Endothelial cell of umbilical vein (primary cell): Measurements from ENCODE around the gene PSG5. TPM values are rescaled to one million over a fixed set of nuclear protein-coding genes. Genes with fewer than 3 reads are reported as not detected.
"Not testable (repeated sequence)": the region's sequence is repeated elsewhere in the genome, so short reads cannot be mapped to it uniquely, and the experiment has no call there.

Experiments used
- BruUV-seq: library from RNA; stranded (reverse); fragments of 400-500 nt; replicated peaks from 2 replicates; lab custom pipeline; 2021; lab: Mats Ljungman, UMichigan
- CTCF ChIA-PET: fragments of 300-600, 350-600 bp; sonication (Branson Sonifier 250); formaldehyde crosslinking; loops from one replicate; lab custom pipeline; 2021; ENCODE audit warnings: antibody characterized with exemption, inconsistent platforms; lab: Charles Lee
- POLR2A ChIA-PET: fragments of 300-600, 350-600 bp; sonication (Branson Sonifier 250); formaldehyde crosslinking; loops from one replicate; lab custom pipeline; 2021; ENCODE audit warnings: antibody characterized with exemption, inconsistent platforms; lab: Charles Lee
- DNase-seq: peaks from one replicate; pipeline ENCODE4 v3.0.0-alpha.2; 2011; ENCODE audit warnings: low read depth, low spot score
- FAIRE-seq: peaks from 2 replicates; lab custom pipeline; 2011; peaks lifted over from hg19 to GRCh38; lab: Jason Lieb, UNC
- H2AFZ ChIP-seq: 2 replicates; pipeline ENCODE4 v1.6.0; 2012; ENCODE audit warnings: low read depth, low read length, control low read depth, inconsistent platforms
- H3K27ac ChIP-seq: 2 replicates; pipeline ENCODE4 v1.5.1; 2011; ENCODE audit warnings: low read depth, mild to moderate bottlenecking, control low read depth, low read length, moderate library complexity; ENCODE audit not compliant: insufficient read depth
- H3K27me3 ChIP-seq, 2 experiments: 2 replicates each; pipeline versions ENCODE4 v1.6.0 to v1.6.1; 2011; ENCODE audit warnings: low read length in 2 of 2, mixed read lengths in 1 of 2; ENCODE audit not compliant: control insufficient read depth in 2 of 2, insufficient read depth in 2 of 2
- H3K36me3 ChIP-seq, 2 experiments: 2 replicates in 1 of 2; 3 replicates in 1 of 2; pipeline ENCODE4 v1.5.1; 2011; ENCODE audit warnings: low read length in 2 of 2, mild to moderate bottlenecking in 1 of 2, moderate library complexity in 1 of 2; ENCODE audit not compliant: control insufficient read depth in 2 of 2, insufficient read depth in 2 of 2; ENCODE audit errors: extremely low read depth in 1 of 2
- H3K4me1 ChIP-seq: 3 replicates; pipeline ENCODE4 v1.5.1; 2011; ENCODE audit warnings: mild to moderate bottlenecking, low read length; ENCODE audit not compliant: control insufficient read depth, insufficient read depth; ENCODE audit errors: extremely low read depth
- H3K4me2 ChIP-seq: 2 replicates; pipeline ENCODE4 v1.6.1; 2011; ENCODE audit warnings: low read length, control low read depth, mixed read lengths; ENCODE audit not compliant: insufficient read depth
- H3K4me3 ChIP-seq, 3 experiments: fragments of 200-600 bp in 1 of 3; sonication (generic), shearing (Covaris generic) in 1 of 3; replicated peaks in 1 of 3; 2 replicates each; pipeline ENCODE4 v1.5.1; 2011 to 2016; ENCODE audit warnings: control low read depth in 3 of 3, low read length in 3 of 3, mild to moderate bottlenecking in 2 of 3, inconsistent platforms in 1 of 3, low read depth in 1 of 3, moderate library complexity in 1 of 3; ENCODE audit not compliant: insufficient read depth in 1 of 3
- H3K79me2 ChIP-seq: 2 replicates; pipeline ENCODE4 v1.6.0; 2012; ENCODE audit warnings: low read length, inconsistent platforms; ENCODE audit not compliant: control insufficient read depth, insufficient read depth
- H3K9ac ChIP-seq: replicated peaks from 2 replicates; pipeline ENCODE3; 2011; ENCODE audit warnings: low read length, control low read depth; ENCODE audit not compliant: insufficient read depth; ENCODE audit errors: extremely low read depth
- H3K9me1 ChIP-seq: replicated peaks from 3 replicates; pipeline ENCODE4 v1.6.0; 2011; ENCODE audit warnings: mild to moderate bottlenecking, low read length; ENCODE audit not compliant: control insufficient read depth, insufficient read depth; ENCODE audit errors: extremely low read depth
- H3K9me3 ChIP-seq: replicated peaks from 2 replicates; pipeline ENCODE4 v1.5.1; 2012; ENCODE audit warnings: low read length, inconsistent platforms; ENCODE audit not compliant: control insufficient read depth, insufficient read depth
- H4K20me1 ChIP-seq: replicated peaks from 2 replicates; pipeline ENCODE3; 2011; ENCODE audit warnings: mild to moderate bottlenecking, low read length; ENCODE audit not compliant: control insufficient read depth, insufficient read depth; ENCODE audit errors: extremely low read depth
- dilution Hi-C: fragments of 300-500 bp; cut with MboI; formaldehyde crosslinking; loops from one replicate; pipeline ENCODE4 v1.15.0; 2019; ENCODE audit warnings: low sequenced_read_pairs; ENCODE audit not compliant: extremely low pct_ligation_motif_present
- intact Hi-C: fragments of 100-400 bp; cut with micrococcal nuclease; formaldehyde crosslinking; loops from one replicate; pipeline ENCODE4 v1.10.0; 2022
- polyA plus RNA-seq, 4 experiments: library from polyadenylated mRNA; depleted of rRNA in 3 of 4; stranded (reverse) in 3 of 4; unstranded in 1 of 4; fragments of >200 nt; gene quantifications; 2 replicates each; pipeline versions ENCODE4 v1.2.1 to v1.2.3, GENCODE V29; 2011 to 2012; ENCODE audit warnings: missing spikeins in 1 of 4
- total RNA-seq: library from RNA; stranded (reverse); gene quantifications from 2 replicates; pipeline ENCODE4 v1.2.3, GENCODE V29; 2021

PSG5 gene
- total and polyA plus RNA-seq, 2 donors (not counting 3 experiments of a cell fraction or from before 2014, with no cell fraction given) = not detected

- H3K79me2 ChIP-seq, H3K4me1 ChIP-seq, H3K27me3 ChIP-seq, DNase-seq, H3K9ac ChIP-seq, intact Hi-C loops, H4K20me1 ChIP-seq, dilution Hi-C loops, POLR2A ChIA-PET, BruUV-seq, H3K9me3 ChIP-seq, H3K36me3 ChIP-seq, H3K4me3 ChIP-seq, H3K27ac ChIP-seq, H2AFZ ChIP-seq, H3K4me2 ChIP-seq, H3K9me1 ChIP-seq, FAIRE-seq, CTCF ChIA-PET: not testable (repeated sequence)
Observed at GRCh38 chr19:43203611-43204010, 17.3 kb upstream of the PSG5 start.

GRCh38 chr19:43201891-43202290 is 15.6 kb upstream of the PSG5 start:
- dilution Hi-C loops, H2AFZ ChIP-seq, FAIRE-seq, DNase-seq, POLR2A ChIA-PET, intact Hi-C loops, H3K9ac ChIP-seq, H3K4me1 ChIP-seq, H3K27me3 ChIP-seq, H3K79me2 ChIP-seq, CTCF ChIA-PET, H3K9me3 ChIP-seq, H3K27ac ChIP-seq, BruUV-seq, H3K4me2 ChIP-seq, H3K9me1 ChIP-seq, H4K20me1 ChIP-seq, H3K36me3 ChIP-seq, H3K4me3 ChIP-seq: not testable (repeated sequence)

- H3K9me1 ChIP-seq, H3K4me1 ChIP-seq, H3K4me2 ChIP-seq, POLR2A ChIA-PET, H4K20me1 ChIP-seq, H3K4me3 ChIP-seq, H3K79me2 ChIP-seq, intact Hi-C loops, H2AFZ ChIP-seq, H3K9ac ChIP-seq, FAIRE-seq, H3K27me3 ChIP-seq, CTCF ChIA-PET, dilution Hi-C loops, DNase-seq, BruUV-seq, H3K27ac ChIP-seq, H3K36me3 ChIP-seq, H3K9me3 ChIP-seq: not testable (repeated sequence)
Observed at GRCh38 chr19:43201337-43201801, 15.0 kb upstream of the PSG5 start.

- H2AFZ ChIP-seq, H3K79me2 ChIP-seq, dilution Hi-C loops, H3K9me3 ChIP-seq, H3K9ac ChIP-seq, CTCF ChIA-PET, H3K4me2 ChIP-seq, FAIRE-seq, H3K4me3 ChIP-seq, H3K4me1 ChIP-seq, POLR2A ChIA-PET, H4K20me1 ChIP-seq, intact Hi-C loops, BruUV-seq, H3K27me3 ChIP-seq, H3K9me1 ChIP-seq, H3K36me3 ChIP-seq, H3K27ac ChIP-seq, DNase-seq: not testable (repeated sequence)
Observed at GRCh38 chr19:43198686-43199419, 12.5 kb upstream of the PSG5 start.
